ENCODE measurements around the gene POGK.

POGK gene

GRCh38 chr1:166888373-166889111 lies 49.3 kb downstream of the POGK start:
- peaks cover 14% of the 10 kb centered on the region for H3K4me1 ChIP-seq (ENCODE audit: insufficient read depth, low read length)
- ATAC-seq (ENCODE audit: insufficient read depth, low read depth) (no peak), DNase-seq (no peak)
- no peak overlapping the region for H3K9ac ChIP-seq (ENCODE audit: low read depth, low read length)
- no peaks in the 10 kb centered on the region for H3K9me3 ChIP-seq (ENCODE audit: insufficient read depth, low read length, severe bottlenecking)
- no peaks in the 10 kb centered on the region for H3K27me3 ChIP-seq (ENCODE audit: insufficient read depth, low read length, poor library complexity)
- H4K20me1 ChIP-seq (ENCODE audit: insufficient read depth, low read length) = no peaks in the 10 kb centered on the region
- H3K79me2 ChIP-seq (ENCODE audit: insufficient read depth, low read length) = no peaks in the 10 kb centered on the region
- TF ChIP-seq CTCF (IDR thresholded peaks at IDR 0.05; ENCODE audit: borderline replicate concordance, extremely low read depth, low read length, poor library complexity, severe bottlenecking) (no peak), EZH2 (IDR thresholded peaks at IDR 0.05; ENCODE audit: borderline replicate concordance, low read depth, low read length, severe bottlenecking) (no peak)
- H3K4me2 ChIP-seq (ENCODE audit: insufficient read depth, low read length) = no peak overlapping the region
- no peak overlapping the region for H3K4me3 ChIP-seq (ENCODE audit: low read depth in 1 of 2, low read length in 2 of 2)
- H2AFZ ChIP-seq (ENCODE audit: low read depth, low read length) = no peak overlapping the region
- H3K27ac ChIP-seq (ENCODE audit: low read length) = no peak overlapping the region
- no peaks in the 10 kb centered on the region for H3K36me3 ChIP-seq (ENCODE audit: insufficient read depth, low read length)

GRCh38 chr1:166889776-166890175 lies 50.5 kb downstream of the POGK start:
- Histone ChIP-seq H3K27ac (ENCODE audit: low read length) (no peak overlapping the region), H3K79me2 (ENCODE audit: insufficient read depth, low read length) (no peaks in the 10 kb centered on the region), H3K4me1 (ENCODE audit: insufficient read depth, low read length) (peaks cover 10% of the 10 kb centered on the region), H3K9ac (ENCODE audit: low read depth, low read length) (no peak overlapping the region), H4K20me1 (ENCODE audit: insufficient read depth, low read length) (no peaks in the 10 kb centered on the region), H2AFZ (ENCODE audit: low read depth, low read length) (no peak overlapping the region), H3K27me3 (ENCODE audit: insufficient read depth, low read length, poor library complexity) (no peaks in the 10 kb centered on the region), H3K9me3 (ENCODE audit: insufficient read depth, low read length, severe bottlenecking) (no peaks in the 10 kb centered on the region), H3K4me2 (ENCODE audit: insufficient read depth, low read length) (no peak overlapping the region), H3K4me3 (ENCODE audit: low read depth in 1 of 2, low read length in 2 of 2) (no peak overlapping the region), H3K36me3 (ENCODE audit: insufficient read depth, low read length) (no peaks in the 10 kb centered on the region)
- TF ChIP-seq CTCF (IDR thresholded peaks at IDR 0.05; ENCODE audit: borderline replicate concordance, extremely low read depth, low read length, poor library complexity, severe bottlenecking) (no peak), EZH2 (IDR thresholded peaks at IDR 0.05; ENCODE audit: borderline replicate concordance, low read depth, low read length, severe bottlenecking) (no peak)
- no peak for DNase-seq
- ATAC-seq (ENCODE audit: insufficient read depth, low read depth) = no peak

GRCh38 chr1:166895766-166896165 lies 56.5 kb downstream of the POGK start:
- no peak for TF ChIP-seq EZH2 (IDR thresholded peaks at IDR 0.05; ENCODE audit: borderline replicate concordance, low read depth, low read length, severe bottlenecking)
- TF ChIP-seq CTCF (IDR thresholded peaks at IDR 0.05; ENCODE audit: borderline replicate concordance, extremely low read depth, low read length, poor library complexity, severe bottlenecking) = no peak
- H3K27me3 ChIP-seq (ENCODE audit: insufficient read depth, low read length, poor library complexity) = no peaks in the 10 kb centered on the region
- no peaks in the 10 kb centered on the region for H3K79me2 ChIP-seq (ENCODE audit: insufficient read depth, low read length)
- no peak overlapping the region for H3K4me3 ChIP-seq (ENCODE audit: low read depth in 1 of 2, low read length in 2 of 2)
- H3K27ac ChIP-seq (ENCODE audit: low read length) = no peak overlapping the region
- no peak for DNase-seq
- H4K20me1 ChIP-seq (ENCODE audit: insufficient read depth, low read length) = no peaks in the 10 kb centered on the region
- H3K9me3 ChIP-seq (ENCODE audit: insufficient read depth, low read length, severe bottlenecking) = peaks cover 11% of the 10 kb centered on the region
- ATAC-seq (ENCODE audit: insufficient read depth, low read depth) = no peak
- no peaks in the 10 kb centered on the region for H3K4me1 ChIP-seq (ENCODE audit: insufficient read depth, low read length)
- H3K4me2 ChIP-seq (ENCODE audit: insufficient read depth, low read length) = no peak overlapping the region
- H2AFZ ChIP-seq (ENCODE audit: low read depth, low read length) = no peak overlapping the region
- no peak overlapping the region for H3K9ac ChIP-seq (ENCODE audit: low read depth, low read length)
- no peaks in the 10 kb centered on the region for H3K36me3 ChIP-seq (ENCODE audit: insufficient read depth, low read length)

Data from DND-41 (cell line).